Measurements from ENCODE around the gene FUT8. TPM values are rescaled to one million over a fixed set of nuclear protein-coding genes. Genes with fewer than 3 reads are reported as not detected.

The FUT8 gene
- total RNA-seq, 1 experiment from 2014 or later, result 42.3 TPM

DNA sequence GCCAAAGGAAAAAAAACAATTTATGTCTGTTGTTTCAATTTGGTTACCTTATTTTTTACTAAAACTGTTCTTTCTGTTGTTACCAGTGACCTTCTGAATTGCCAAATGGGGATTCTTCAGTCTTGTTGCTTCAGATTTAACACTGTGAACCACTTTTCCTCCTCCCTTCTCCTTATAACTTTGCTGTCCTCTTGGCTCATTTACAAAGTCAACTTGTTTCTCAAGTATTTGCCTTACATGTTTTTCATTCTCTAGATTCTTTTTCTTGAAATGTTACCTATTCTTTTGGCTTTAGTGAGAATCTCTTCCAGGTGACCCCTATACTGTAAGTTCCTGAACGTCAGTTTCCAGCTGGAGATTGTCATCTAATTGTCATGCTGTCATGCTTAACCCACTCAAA lies 19.4 kb downstream of the FUT8 start:
- H3K4me3 ChIP-seq (replicated peaks in 1 of 2; ENCODE audit: low read depth in 1 of 2, low read length in 2 of 2), result no peak overlapping the region
- BruUV-seq (replicated peaks), result no TSS peak
- ChIA-PET CTCF (no interaction called here), RAD21 (ENCODE audit: low non-redundant PET in 1 of 2, low total read pairs in 2 of 2, uncharacterized antibody in 2 of 2, unreplicated experiment in 2 of 2) (no interaction called here), POLR2A (no interaction called here)
- no peaks in the 10 kb centered on the region for H3K9me2 ChIP-seq (ENCODE audit: insufficient read depth)
- no peak overlapping the region for H2AFZ ChIP-seq (ENCODE audit: low read depth, low read length, poor library complexity, severe bottlenecking)
- H3K9me3 ChIP-seq (ENCODE audit: control insufficient read depth in 1 of 2, insufficient read depth in 1 of 2, low read depth in 1 of 2, low read length in 2 of 2), result no peaks in the 10 kb centered on the region
- DNase-seq (ENCODE audit: low read depth, low spot score), result no peak
- H3K4me1 ChIP-seq (ENCODE audit: control insufficient read depth in 1 of 2, insufficient read depth in 2 of 2, low read length in 2 of 2), result no peaks in the 10 kb centered on the region
- peaks cover 19% of the 10 kb centered on the region for H3K79me2 ChIP-seq (ENCODE audit: insufficient read depth, low read length)
- H3K27me3 ChIP-seq (ENCODE audit: insufficient read depth, low read length), result no peaks in the 10 kb centered on the region
- H3K36me3 ChIP-seq (ENCODE audit: control insufficient read depth in 1 of 2, insufficient read depth in 2 of 2, low read length in 2 of 2), result no peaks in the 10 kb centered on the region
- no peaks in the 10 kb centered on the region for H4K20me1 ChIP-seq (ENCODE audit: insufficient read depth)
- intact Hi-C loops (cut with micrococcal nuclease), result no loop called here
- TF ChIP-seq SRF (IDR thresholded peaks at IDR 0.05; ENCODE audit: low read depth) (no peak), EZH2phosphoT487 (IDR thresholded peaks at IDR 0.05; ENCODE audit: borderline replicate concordance) (no peak), ZNF274 (IDR thresholded peaks at IDR 0.05; ENCODE audit: low read depth, low read length) (no peak), POLR2AphosphoS5 (IDR thresholded peaks at IDR 0.05; ENCODE audit: low read depth, low read length) (no peak), EGR1 (IDR thresholded peaks at IDR 0.05; ENCODE audit: low read depth) (no peak)
- TF ChIP-seq, protein P1, sequence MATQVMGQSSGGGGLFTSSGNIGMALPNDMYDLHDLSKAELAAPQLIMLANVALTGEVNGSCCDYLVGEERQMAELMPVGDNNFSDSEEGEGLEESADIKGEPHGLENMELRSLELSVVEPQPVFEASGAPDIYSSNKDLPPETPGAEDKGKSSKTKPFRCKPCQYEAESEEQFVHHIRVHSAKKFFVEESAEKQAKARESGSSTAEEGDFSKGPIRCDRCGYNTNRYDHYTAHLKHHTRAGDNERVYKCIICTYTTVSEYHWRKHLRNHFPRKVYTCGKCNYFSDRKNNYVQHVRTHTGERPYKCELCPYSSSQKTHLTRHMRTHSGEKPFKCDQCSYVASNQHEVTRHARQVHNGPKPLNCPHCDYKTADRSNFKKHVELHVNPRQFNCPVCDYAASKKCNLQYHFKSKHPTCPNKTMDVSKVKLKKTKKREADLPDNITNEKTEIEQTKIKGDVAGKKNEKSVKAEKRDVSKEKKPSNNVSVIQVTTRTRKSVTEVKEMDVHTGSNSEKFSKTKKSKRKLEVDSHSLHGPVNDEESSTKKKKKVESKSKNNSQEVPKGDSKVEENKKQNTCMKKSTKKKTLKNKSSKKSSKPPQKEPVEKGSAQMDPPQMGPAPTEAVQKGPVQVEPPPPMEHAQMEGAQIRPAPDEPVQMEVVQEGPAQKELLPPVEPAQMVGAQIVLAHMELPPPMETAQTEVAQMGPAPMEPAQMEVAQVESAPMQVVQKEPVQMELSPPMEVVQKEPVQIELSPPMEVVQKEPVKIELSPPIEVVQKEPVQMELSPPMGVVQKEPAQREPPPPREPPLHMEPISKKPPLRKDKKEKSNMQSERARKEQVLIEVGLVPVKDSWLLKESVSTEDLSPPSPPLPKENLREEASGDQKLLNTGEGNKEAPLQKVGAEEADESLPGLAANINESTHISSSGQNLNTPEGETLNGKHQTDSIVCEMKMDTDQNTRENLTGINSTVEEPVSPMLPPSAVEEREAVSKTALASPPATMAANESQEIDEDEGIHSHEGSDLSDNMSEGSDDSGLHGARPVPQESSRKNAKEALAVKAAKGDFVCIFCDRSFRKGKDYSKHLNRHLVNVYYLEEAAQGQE (IDR thresholded peaks at IDR 0.05; ENCODE audit: low read depth), result no peak
- ATAC-seq, result no peak
- H3K9ac ChIP-seq (ENCODE audit: low read length), result no peak overlapping the region
- no peak overlapping the region for H3K4me2 ChIP-seq (ENCODE audit: low read length)
- H3K27ac ChIP-seq (ENCODE audit: low read depth, low read length), result no peak overlapping the region

- Histone ChIP-seq H3K27ac (ENCODE audit: low read depth, low read length) (no peak overlapping the region), H3K9me2 (ENCODE audit: insufficient read depth) (no peaks in the 10 kb centered on the region), H3K4me3 (replicated peaks in 1 of 2; ENCODE audit: low read depth in 1 of 2, low read length in 2 of 2) (no peak overlapping the region), H4K20me1 (ENCODE audit: insufficient read depth) (no peaks in the 10 kb centered on the region), H3K4me2 (ENCODE audit: low read length) (no peak overlapping the region), H3K4me1 (ENCODE audit: control insufficient read depth in 1 of 2, insufficient read depth in 2 of 2, low read length in 2 of 2) (no peaks in the 10 kb centered on the region), H3K9ac (ENCODE audit: low read length) (no peak overlapping the region), H3K27me3 (ENCODE audit: insufficient read depth, low read length) (no peaks in the 10 kb centered on the region), H3K9me3 (ENCODE audit: control insufficient read depth in 1 of 2, insufficient read depth in 1 of 2, low read depth in 1 of 2, low read length in 2 of 2) (no peaks in the 10 kb centered on the region), H2AFZ (ENCODE audit: low read depth, low read length, poor library complexity, severe bottlenecking) (no peak overlapping the region), H3K79me2 (ENCODE audit: insufficient read depth, low read length) (peaks cover 19% of the 10 kb centered on the region), H3K36me3 (ENCODE audit: control insufficient read depth in 1 of 2, insufficient read depth in 2 of 2, low read length in 2 of 2) (no peaks in the 10 kb centered on the region)
- intact Hi-C loops (cut with micrococcal nuclease), result no loop called here
- no peak for ATAC-seq
- DNase-seq (ENCODE audit: low read depth, low spot score), result no peak
- ChIA-PET CTCF (no interaction called here), POLR2A (no interaction called here), RAD21 (ENCODE audit: low non-redundant PET in 1 of 2, low total read pairs in 2 of 2, uncharacterized antibody in 2 of 2, unreplicated experiment in 2 of 2) (no interaction called here)
- no TSS peak for BruUV-seq (replicated peaks)
- TF ChIP-seq POLR2AphosphoS5 (IDR thresholded peaks at IDR 0.05; ENCODE audit: low read depth, low read length), result no peak
- TF ChIP-seq EZH2 (IDR thresholded peaks at IDR 0.05), result no peak
- TF ChIP-seq, protein P1 (IDR thresholded peaks at IDR 0.05; ENCODE audit: low read depth), result no peak
- TF ChIP-seq RAD21 (IDR thresholded peaks at IDR 0.05; ENCODE audit: low read depth), result no peak
- TF ChIP-seq ZNF274 (IDR thresholded peaks at IDR 0.05; ENCODE audit: low read depth, low read length), result no peak
- TF ChIP-seq ELF1 (IDR thresholded peaks at IDR 0.05; ENCODE audit: borderline replicate concordance, low read depth), result no peak
- no peak for TF ChIP-seq ZFX (IDR thresholded peaks at IDR 0.05)
These were observed 19.9 kb downstream of the FUT8 start for GRCh38 chr14:65432361-65432948.

Data from HCT116 (cell line).